ENCODE measurements around the gene SOAT1. TPM values are rescaled to one million over a fixed set of nuclear protein-coding genes. Genes with fewer than 3 reads are reported as not detected.

The SOAT1 gene
- polyA plus RNA-seq, 4 donors, result 1.1 to 15.4 (median 5.1) TPM

GRCh38 chr1:179310721-179311120 lies 17.1 kb downstream of the SOAT1 start:
- WGBS, 3 donors, result 82 to 85% (median 84%) methylated on average over 3 of the region's 3 CpGs
- Histone ChIP-seq H3K27ac (ENCODE audit: low read depth in 1 of 3, low read length in 2 of 3) (no peak overlapping the region), H3K4me1 (ENCODE audit: control insufficient read depth in 3 of 3, insufficient read depth in 2 of 3, low read depth in 1 of 3, low read length in 2 of 3) (no peaks in the 10 kb centered on the region), H3K4me3 (ENCODE audit: low read depth in 1 of 3, low read length in 3 of 3) (no peak overlapping the region), H3K27me3 (ENCODE audit: control insufficient read depth in 3 of 3, insufficient read depth in 3 of 3, low read length in 3 of 3) (no peaks in the 10 kb centered on the region), H3K36me3 (ENCODE audit: control insufficient read depth in 3 of 3, insufficient read depth in 2 of 3, low read depth in 1 of 3, low read length in 3 of 3) (peaks cover 1 to 15% (median 2%) of the 10 kb centered on the region in 3 donors), H3K9me3 (ENCODE audit: control insufficient read depth in 2 of 2, insufficient read depth in 1 of 2, low read depth in 1 of 2, low read length in 1 of 2) (no peaks in the 10 kb centered on the region)
- FAIRE-seq (no peak), DNase-seq (peak in 1 of 2 donors; percentile 31)

GRCh38 chr1:179311149-179311700 lies 17.6 kb downstream of the SOAT1 start:
- Histone ChIP-seq H3K4me3 (ENCODE audit: low read depth in 1 of 3, low read length in 3 of 3) (no peak overlapping the region), H3K27ac (ENCODE audit: low read depth in 1 of 3, low read length in 2 of 3) (no peak overlapping the region)

DNA sequence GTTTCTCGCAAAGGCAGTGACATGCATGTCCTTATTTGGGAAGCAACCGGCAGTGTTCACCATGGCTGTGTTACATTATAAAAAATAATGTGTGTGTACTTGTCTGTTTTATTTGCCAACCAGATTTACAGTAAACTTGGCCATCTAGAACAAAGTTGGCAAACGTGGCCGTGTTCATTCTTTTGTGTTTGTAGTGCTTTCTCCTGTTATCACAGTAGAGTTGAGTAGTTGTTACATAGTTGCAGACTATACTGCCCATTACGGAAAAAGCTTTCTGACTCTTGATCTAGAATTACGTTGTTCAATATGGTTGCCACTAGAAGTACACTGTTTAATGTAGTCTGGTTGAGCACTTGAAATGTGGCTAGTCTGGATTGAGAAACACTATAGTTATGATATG lies 19.4 kb downstream of the SOAT1 start:
- no peak overlapping the region for H3K27ac ChIP-seq (ENCODE audit: low read depth in 1 of 3, low read length in 2 of 3)
- WGBS, 3 donors, result 88 to 92% (median 91%) methylated on average over 6 of the region's 6 CpGs
- H3K4me3 ChIP-seq (ENCODE audit: low read depth in 1 of 3, low read length in 3 of 3), result no peak overlapping the region
- H3K27me3 ChIP-seq (ENCODE audit: control insufficient read depth in 3 of 3, insufficient read depth in 3 of 3, low read length in 3 of 3), result no peaks in the 10 kb centered on the region
- FAIRE-seq (no peak), DNase-seq (no peak)
- no peaks in the 10 kb centered on the region for H3K9me3 ChIP-seq (ENCODE audit: control insufficient read depth in 2 of 2, insufficient read depth in 1 of 2, low read depth in 1 of 2, low read length in 1 of 2)
- H3K4me1 ChIP-seq (ENCODE audit: control insufficient read depth in 3 of 3, insufficient read depth in 2 of 3, low read depth in 1 of 3, low read length in 2 of 3), result no peaks in the 10 kb centered on the region
- peaks cover 0 to 13% (median 2%) of the 10 kb centered on the region in 3 donors for H3K36me3 ChIP-seq (ENCODE audit: control insufficient read depth in 3 of 3, insufficient read depth in 2 of 3, low read depth in 1 of 3, low read length in 3 of 3)

More at GRCh38 chr1:179311149-179311700, 17.6 kb downstream of the SOAT1 start:
- WGBS, 3 donors, result 92 to 95% (median 92%) methylated on average over 5 of the region's 5 CpGs
- DNase-seq (no peak), FAIRE-seq (peak; percentile 36)
- no peaks in the 10 kb centered on the region for H3K9me3 ChIP-seq (ENCODE audit: control insufficient read depth in 2 of 2, insufficient read depth in 1 of 2, low read depth in 1 of 2, low read length in 1 of 2)
- H3K36me3 ChIP-seq (ENCODE audit: control insufficient read depth in 3 of 3, insufficient read depth in 2 of 3, low read depth in 1 of 3, low read length in 3 of 3), result peaks cover 1 to 13% (median 2%) of the 10 kb centered on the region in 3 donors
- H3K27me3 ChIP-seq (ENCODE audit: control insufficient read depth in 3 of 3, insufficient read depth in 3 of 3, low read length in 3 of 3), result no peaks in the 10 kb centered on the region
- no peaks in the 10 kb centered on the region for H3K4me1 ChIP-seq (ENCODE audit: control insufficient read depth in 3 of 3, insufficient read depth in 2 of 3, low read depth in 1 of 3, low read length in 2 of 3)

GRCh38 chr1:179314928-179315327 lies 21.3 kb downstream of the SOAT1 start:
- Histone ChIP-seq H3K27ac (ENCODE audit: low read depth in 1 of 3, low read length in 2 of 3) (no peak overlapping the region), H3K27me3 (ENCODE audit: control insufficient read depth in 3 of 3, insufficient read depth in 3 of 3, low read length in 3 of 3) (no peaks in the 10 kb centered on the region), H3K9me3 (ENCODE audit: control insufficient read depth in 2 of 2, insufficient read depth in 1 of 2, low read depth in 1 of 2, low read length in 1 of 2) (no peaks in the 10 kb centered on the region), H3K4me3 (ENCODE audit: low read depth in 1 of 3, low read length in 3 of 3) (no peak overlapping the region), H3K36me3 (ENCODE audit: control insufficient read depth in 3 of 3, insufficient read depth in 2 of 3, low read depth in 1 of 3, low read length in 3 of 3) (peaks cover 0 to 9% (median 2%) of the 10 kb centered on the region in 3 donors), H3K4me1 (ENCODE audit: control insufficient read depth in 3 of 3, insufficient read depth in 2 of 3, low read depth in 1 of 3, low read length in 2 of 3) (no peaks in the 10 kb centered on the region)
- no peak for DNase-seq
- WGBS, 3 donors, result 96 to 99% (median 98%) methylated on average over 3 of the region's 3 CpGs
- FAIRE-seq, result no peak

- FAIRE-seq, result no peak
Measured at GRCh38 chr1:179318491-179318890, 24.9 kb downstream of the SOAT1 start.

DNA sequence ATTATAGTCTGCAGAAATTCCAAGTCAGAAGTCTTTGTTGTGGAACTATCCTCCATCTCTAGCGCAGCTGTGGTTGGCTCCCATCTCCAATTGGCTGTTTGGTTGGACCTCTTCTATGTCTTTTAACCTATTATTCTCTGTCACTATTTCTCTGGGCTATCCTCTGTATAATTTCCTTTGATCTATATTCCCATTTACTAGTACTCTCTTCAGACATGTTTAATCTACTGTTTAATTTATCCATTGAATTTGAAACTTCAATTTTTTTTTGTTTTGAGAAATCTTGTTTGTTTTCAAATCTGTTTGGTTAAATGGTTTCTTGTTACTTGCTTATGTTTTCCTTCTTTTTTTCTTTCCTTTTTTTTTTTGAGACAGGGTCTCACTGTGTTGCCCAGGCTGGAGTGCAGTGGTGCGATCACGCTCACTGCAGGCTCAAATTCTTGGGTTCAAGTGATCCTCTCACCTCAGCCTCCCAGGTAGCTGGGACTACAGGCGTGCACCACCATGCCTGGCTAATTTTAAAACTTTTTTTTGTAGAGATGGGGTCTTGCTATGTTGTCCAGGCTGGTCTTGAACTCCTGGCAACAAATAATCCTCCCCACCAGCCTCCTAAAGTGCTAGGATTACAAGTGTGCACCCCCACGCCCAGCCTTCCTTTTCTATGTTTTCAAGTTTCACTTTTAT lies 28.1 kb downstream of the SOAT1 start:
- H3K27ac ChIP-seq (ENCODE audit: low read depth in 1 of 3, low read length in 2 of 3), result no peak overlapping the region
- H3K27me3 ChIP-seq (ENCODE audit: control insufficient read depth in 3 of 3, insufficient read depth in 3 of 3, low read length in 3 of 3), result no peaks in the 10 kb centered on the region
- H3K4me3 ChIP-seq (ENCODE audit: low read depth in 1 of 3, low read length in 3 of 3), result no peak overlapping the region
- no peak for FAIRE-seq
- 96 to 98% (median 98%) methylated on average over 5 of the region's 5 CpGs for WGBS, 3 donors
- H3K9me3 ChIP-seq (ENCODE audit: control insufficient read depth in 2 of 2, insufficient read depth in 1 of 2, low read depth in 1 of 2, low read length in 1 of 2), result no peaks in the 10 kb centered on the region
- peaks cover 0 to 10% (median 0%) of the 10 kb centered on the region in 3 donors for H3K36me3 ChIP-seq (ENCODE audit: control insufficient read depth in 3 of 3, insufficient read depth in 2 of 3, low read depth in 1 of 3, low read length in 3 of 3)
- DNase-seq, result no peak
- H3K4me1 ChIP-seq (ENCODE audit: control insufficient read depth in 3 of 3, insufficient read depth in 2 of 3, low read depth in 1 of 3, low read length in 2 of 3), result no peaks in the 10 kb centered on the region

More at GRCh38 chr1:179318491-179318890, 24.9 kb downstream of the SOAT1 start:
- Histone ChIP-seq H3K4me1 (ENCODE audit: control insufficient read depth in 3 of 3, insufficient read depth in 2 of 3, low read depth in 1 of 3, low read length in 2 of 3) (no peaks in the 10 kb centered on the region), H3K9me3 (ENCODE audit: control insufficient read depth in 2 of 2, insufficient read depth in 1 of 2, low read depth in 1 of 2, low read length in 1 of 2) (no peaks in the 10 kb centered on the region), H3K27ac (ENCODE audit: low read depth in 1 of 3, low read length in 2 of 3) (no peak overlapping the region), H3K36me3 (ENCODE audit: control insufficient read depth in 3 of 3, insufficient read depth in 2 of 3, low read depth in 1 of 3, low read length in 3 of 3) (peaks cover 0 to 13% (median 2%) of the 10 kb centered on the region in 3 donors), H3K4me3 (ENCODE audit: low read depth in 1 of 3, low read length in 3 of 3) (no peak overlapping the region), H3K27me3 (ENCODE audit: control insufficient read depth in 3 of 3, insufficient read depth in 3 of 3, low read length in 3 of 3) (no peaks in the 10 kb centered on the region)
- no peak for DNase-seq
- WGBS, 3 donors, result 80 to 93% (median 86%) methylated on average over 5 of the region's 5 CpGs

GRCh38 chr1:179322557-179322956 lies 29.0 kb downstream of the SOAT1 start:
- FAIRE-seq (no peak), DNase-seq (no peak)
- 28 to 50% (median 45%) methylated on average over 3 of the region's 3 CpGs for WGBS, 3 donors
- H3K27me3 ChIP-seq (ENCODE audit: control insufficient read depth in 3 of 3, insufficient read depth in 3 of 3, low read length in 3 of 3), result no peaks in the 10 kb centered on the region
- no peaks in the 10 kb centered on the region for H3K4me1 ChIP-seq (ENCODE audit: control insufficient read depth in 3 of 3, insufficient read depth in 2 of 3, low read depth in 1 of 3, low read length in 2 of 3)
- no peaks in the 10 kb centered on the region for H3K9me3 ChIP-seq (ENCODE audit: control insufficient read depth in 2 of 2, insufficient read depth in 1 of 2, low read depth in 1 of 2, low read length in 1 of 2)
- H3K27ac ChIP-seq (ENCODE audit: low read depth in 1 of 3, low read length in 2 of 3), result no peak overlapping the region
- no peak overlapping the region for H3K4me3 ChIP-seq (ENCODE audit: low read depth in 1 of 3, low read length in 3 of 3)
- H3K36me3 ChIP-seq (ENCODE audit: control insufficient read depth in 3 of 3, insufficient read depth in 2 of 3, low read depth in 1 of 3, low read length in 3 of 3), result peaks cover 0 to 10% (median 0%) of the 10 kb centered on the region in 3 donors

GRCh38 chr1:179323436-179323835 lies 29.8 kb downstream of the SOAT1 start:
- H3K36me3 ChIP-seq (ENCODE audit: control insufficient read depth in 3 of 3, insufficient read depth in 2 of 3, low read depth in 1 of 3, low read length in 3 of 3), result peaks cover 0 to 10% (median 0%) of the 10 kb centered on the region in 3 donors
- WGBS, 3 donors, result 79 to 81% (median 80%) methylated on average over 4 of the region's 4 CpGs
- H3K4me3 ChIP-seq (ENCODE audit: low read depth in 1 of 3, low read length in 3 of 3), result no peak overlapping the region
- no peak for DNase-seq
- FAIRE-seq, result no peak
- H3K9me3 ChIP-seq (ENCODE audit: control insufficient read depth in 2 of 2, insufficient read depth in 1 of 2, low read depth in 1 of 2, low read length in 1 of 2), result no peaks in the 10 kb centered on the region
- H3K27ac ChIP-seq (ENCODE audit: low read depth in 1 of 3, low read length in 2 of 3), result no peak overlapping the region
- H3K4me1 ChIP-seq (ENCODE audit: control insufficient read depth in 3 of 3, insufficient read depth in 2 of 3, low read depth in 1 of 3, low read length in 2 of 3), result no peaks in the 10 kb centered on the region
- no peaks in the 10 kb centered on the region for H3K27me3 ChIP-seq (ENCODE audit: control insufficient read depth in 3 of 3, insufficient read depth in 3 of 3, low read length in 3 of 3)

All from small intestine (tissue), 7 donors.